ENCODE measurements around the gene MRPL47. TPM values are rescaled to one million over a fixed set of nuclear protein-coding genes. Genes with fewer than 3 reads are reported as not detected.

The MRPL47 gene
- total and polyA plus RNA-seq, 9 of the 15 experiments (the other 6 are each of a cell fraction or from before 2014, with no cell fraction given) = 101 to 437 (median 141) TPM

GRCh38 chr3:179624451-179624850, 20.0 kb upstream of the MRPL47 start:
- ATAC-seq (no peak), FAIRE-seq (no peak), DNase-seq (ENCODE audit: extremely low read depth in 1 of 4, low spot score in 3 of 4) (no peak)
- ChIA-PET POLR2A (interaction anchor here (0.6 kb wide), 1 partner anchor 9 kb away, joined by 5 read pairs; no protein-coding TSS in a partner anchor), CTCF (ENCODE audit: low intra/inter-chr PET ratio) (no interaction called here)
- H3K27me3 ChIP-seq (ENCODE audit: control insufficient read depth in 2 of 2, insufficient read depth in 2 of 2, low read length in 2 of 2) = no peaks in the 10 kb centered on the region
- no peak overlapping the region for H3K4me3 ChIP-seq
- H2AFZ ChIP-seq (ENCODE audit: low read depth, low read length) = no peak overlapping the region
- H3K9me3 ChIP-seq (replicated peaks; ENCODE audit: control insufficient read depth, insufficient read depth, low read depth, low read length) = no peaks in the 10 kb centered on the region
- peaks cover 50% of the 10 kb centered on the region for H3K36me3 ChIP-seq (ENCODE audit: control insufficient read depth, insufficient read depth, low read length)
- in situ Hi-C loops (cut with MboI) = no loop called here
- WGBS (ENCODE audit: insufficient coverage, low coverage, missing lambda C conversion rate) = 66% methylated on average over 2 of the region's 3 CpGs
- no peak overlapping the region for H3K4me2 ChIP-seq (ENCODE audit: insufficient read depth, low read length)
- no TSS peak for BruUV-seq (replicated peaks)
- H3K9me1 ChIP-seq (ENCODE audit: control insufficient read depth, insufficient read depth, low read length) = no peaks in the 10 kb centered on the region
- H3K79me2 ChIP-seq (ENCODE audit: control insufficient read depth, insufficient read depth, low read length) = peaks cover 5% of the 10 kb centered on the region; the same call in 2 of the 3 replicates
- intact Hi-C loops (cut with micrococcal nuclease) = no loop called here
- H3K27ac ChIP-seq (ENCODE audit: extremely low read depth, low read depth, low read length) = no peak overlapping the region
- no peak overlapping the region for H3K9ac ChIP-seq (ENCODE audit: insufficient read depth in 1 of 2, low read depth in 2 of 2, low read length in 2 of 2)
- TF ChIP-seq, protein P1, sequence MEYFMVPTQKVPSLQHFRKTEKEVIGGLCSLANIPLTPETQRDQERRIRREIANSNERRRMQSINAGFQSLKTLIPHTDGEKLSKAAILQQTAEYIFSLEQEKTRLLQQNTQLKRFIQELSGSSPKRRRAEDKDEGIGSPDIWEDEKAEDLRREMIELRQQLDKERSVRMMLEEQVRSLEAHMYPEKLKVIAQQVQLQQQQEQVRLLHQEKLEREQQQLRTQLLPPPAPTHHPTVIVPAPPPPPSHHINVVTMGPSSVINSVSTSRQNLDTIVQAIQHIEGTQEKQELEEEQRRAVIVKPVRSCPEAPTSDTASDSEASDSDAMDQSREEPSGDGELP (CRISPR knock-in tag; IDR thresholded peaks at IDR 0.05; ENCODE audit: borderline replicate concordance) = no peak
- TF ChIP-seq PRMT5 (CRISPR knock-in tag; IDR thresholded peaks at IDR 0.05) = no peak
- no peaks in the 10 kb centered on the region for H4K20me1 ChIP-seq (replicated peaks; ENCODE audit: control insufficient read depth, insufficient read depth, low read length)
- no peaks in the 10 kb centered on the region for H3K4me1 ChIP-seq (replicated peaks in 1 of 2; ENCODE audit: control insufficient read depth in 2 of 2, insufficient read depth in 2 of 2, low read length in 2 of 2)

- intact Hi-C loops (cut with micrococcal nuclease) = no loop called here
Measured at GRCh38 chr3:179622023-179622422, 17.6 kb upstream of the MRPL47 start.

More at GRCh38 chr3:179622023-179622422, 17.6 kb upstream of the MRPL47 start:
- Histone ChIP-seq H3K4me1 (replicated peaks in 1 of 2; ENCODE audit: control insufficient read depth in 2 of 2, insufficient read depth in 2 of 2, low read length in 2 of 2) (no peaks in the 10 kb centered on the region), H3K9ac (ENCODE audit: insufficient read depth in 1 of 2, low read depth in 2 of 2, low read length in 2 of 2) (no peak overlapping the region), H2AFZ (ENCODE audit: low read depth, low read length) (no peak overlapping the region), H3K4me2 (ENCODE audit: insufficient read depth, low read length) (no peak overlapping the region), H3K4me3 (no peak overlapping the region), H3K79me2 (ENCODE audit: control insufficient read depth, insufficient read depth, low read length) (peaks cover 5% of the 10 kb centered on the region; the same call in 2 of the 3 replicates), H4K20me1 (replicated peaks; ENCODE audit: control insufficient read depth, insufficient read depth, low read length) (no peaks in the 10 kb centered on the region), H3K27me3 (ENCODE audit: control insufficient read depth in 2 of 2, insufficient read depth in 2 of 2, low read length in 2 of 2) (no peaks in the 10 kb centered on the region), H3K9me3 (replicated peaks; ENCODE audit: control insufficient read depth, insufficient read depth, low read depth, low read length) (no peaks in the 10 kb centered on the region), H3K27ac (ENCODE audit: extremely low read depth, low read depth, low read length) (no peak overlapping the region), H3K9me1 (ENCODE audit: control insufficient read depth, insufficient read depth, low read length) (no peaks in the 10 kb centered on the region), H3K36me3 (ENCODE audit: control insufficient read depth, insufficient read depth, low read length) (peaks cover 69% of the 10 kb centered on the region)
- ATAC-seq (no peak), FAIRE-seq (no peak), DNase-seq (ENCODE audit: extremely low read depth in 1 of 4, low spot score in 3 of 4) (no peak)
- ChIA-PET POLR2A (no interaction called here), CTCF (ENCODE audit: low intra/inter-chr PET ratio) (no interaction called here)
- in situ Hi-C loops (cut with MboI) = no loop called here
- TF ChIP-seq, protein P2, sequence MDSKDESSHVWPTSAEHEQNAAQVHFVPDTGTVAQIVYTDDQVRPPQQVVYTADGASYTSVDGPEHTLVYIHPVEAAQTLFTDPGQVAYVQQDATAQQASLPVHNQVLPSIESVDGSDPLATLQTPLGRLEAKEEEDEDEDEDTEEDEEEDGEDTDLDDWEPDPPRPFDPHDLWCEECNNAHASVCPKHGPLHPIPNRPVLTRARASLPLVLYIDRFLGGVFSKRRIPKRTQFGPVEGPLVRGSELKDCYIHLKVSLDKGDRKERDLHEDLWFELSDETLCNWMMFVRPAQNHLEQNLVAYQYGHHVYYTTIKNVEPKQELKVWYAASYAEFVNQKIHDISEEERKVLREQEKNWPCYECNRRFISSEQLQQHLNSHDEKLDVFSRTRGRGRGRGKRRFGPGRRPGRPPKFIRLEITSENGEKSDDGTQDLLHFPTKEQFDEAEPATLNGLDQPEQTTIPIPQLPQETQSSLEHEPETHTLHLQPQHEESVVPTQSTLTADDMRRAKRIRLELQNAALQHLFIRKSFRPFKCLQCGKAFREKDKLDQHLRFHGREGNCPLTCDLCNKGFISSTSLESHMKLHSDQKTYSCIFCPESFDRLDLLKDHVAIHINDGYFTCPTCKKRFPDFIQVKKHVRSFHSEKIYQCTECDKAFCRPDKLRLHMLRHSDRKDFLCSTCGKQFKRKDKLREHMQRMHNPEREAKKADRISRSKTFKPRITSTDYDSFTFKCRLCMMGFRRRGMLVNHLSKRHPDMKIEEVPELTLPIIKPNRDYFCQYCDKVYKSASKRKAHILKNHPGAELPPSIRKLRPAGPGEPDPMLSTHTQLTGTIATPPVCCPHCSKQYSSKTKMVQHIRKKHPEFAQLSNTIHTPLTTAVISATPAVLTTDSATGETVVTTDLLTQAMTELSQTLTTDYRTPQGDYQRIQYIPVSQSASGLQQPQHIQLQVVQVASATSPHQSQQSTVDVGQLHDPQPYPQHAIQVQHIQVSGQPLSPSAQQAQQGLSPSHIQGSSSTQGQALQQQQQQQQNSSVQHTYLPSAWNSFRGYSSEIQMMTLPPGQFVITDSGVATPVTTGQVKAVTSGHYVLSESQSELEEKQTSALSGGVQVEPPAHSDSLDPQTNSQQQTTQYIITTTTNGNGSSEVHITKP (IDR thresholded peaks at IDR 0.05; ENCODE audit: partially characterized antibody) = no peak
- no peak for TF ChIP-seq TARDBP (IDR thresholded peaks at IDR 0.05)
- TF ChIP-seq ZNF445 (CRISPR knock-in tag; IDR thresholded peaks at IDR 0.05; ENCODE audit: low read depth) = no peak
- no peak for TF ChIP-seq TCF7 (IDR thresholded peaks at IDR 0.05; ENCODE audit: borderline replicate concordance)
- TF ChIP-seq ZNF121 (CRISPR knock-in tag; conservative IDR thresholded peaks at IDR 0.05) = peak; percentile 65
- no peak for TF ChIP-seq SNIP1 (IDR thresholded peaks at IDR 0.05; ENCODE audit: low read depth)
- TF ChIP-seq TAF1 (IDR thresholded peaks at IDR 0.05; ENCODE audit: control insufficient read depth, extremely low read depth, insufficient read depth, low read length, severe bottlenecking) = no peak
- no peak for TF ChIP-seq POLR2B (IDR thresholded peaks at IDR 0.05; ENCODE audit: low read depth, partially characterized antibody)
- 94% methylated on average over 2 of the region's 2 CpGs for WGBS (ENCODE audit: insufficient coverage, low coverage, missing lambda C conversion rate)
- no TSS peak for BruUV-seq (replicated peaks)
